Lung (tissue), 12 donors: Measurements from ENCODE around the gene CTNNBL1. TPM values are rescaled to one million over a fixed set of nuclear protein-coding genes. Genes with fewer than 3 reads are reported as not detected.

Experiments
- ATAC-seq: fragments of 200-7000 bp; cut with Tn5 transposase; one replicate; pipeline ENCODE4 v1.9.1; 2020; ENCODE audit warnings: moderate number of reproducible peaks; ENCODE audit not compliant: insufficient read depth, low FRiP score
- DNase-seq, 3 donors: peaks; one replicate each; pipeline ENCODE4 v3.0.0-alpha.2; 2013 to 2017
- H3K27ac ChIP-seq, 2 donors: one replicate each; pipeline ENCODE4 v1.5.1; 2013; ENCODE audit warnings: mild to moderate bottlenecking in 2 of 2, moderate library complexity in 2 of 2, control low read depth in 1 of 2, inconsistent platforms in 1 of 2, low read depth in 1 of 2, low read length in 1 of 2
- H3K27me3 ChIP-seq, 3 donors: one replicate each; pipeline ENCODE4 v1.5.1; 2013; ENCODE audit warnings: low read length in 2 of 3; ENCODE audit not compliant: control insufficient read depth in 3 of 3, insufficient read depth in 3 of 3
- H3K36me3 ChIP-seq, 4 donors: one replicate each; pipeline ENCODE4 v1.5.1; 2013; ENCODE audit warnings: low read length in 4 of 4, mild to moderate bottlenecking in 1 of 4, moderate library complexity in 1 of 4; ENCODE audit not compliant: control insufficient read depth in 4 of 4, insufficient read depth in 4 of 4
- H3K4me1 ChIP-seq, 5 donors: one replicate each; pipeline ENCODE4 v1.5.1; 2013; ENCODE audit warnings: low read length in 5 of 5, mild to moderate bottlenecking in 2 of 5, moderate library complexity in 1 of 5; ENCODE audit not compliant: control insufficient read depth in 5 of 5, insufficient read depth in 5 of 5
- H3K4me3 ChIP-seq: one replicate; pipeline ENCODE4 v1.5.1; 2013; ENCODE audit warnings: mild to moderate bottlenecking, control low read depth, moderate library complexity
- H3K9ac ChIP-seq, 2 donors: one replicate each; pipeline ENCODE4 v1.5.1; 2013; ENCODE audit warnings: low read length in 2 of 2, control low read depth in 1 of 2; ENCODE audit not compliant: insufficient read depth in 1 of 2
- H3K9me3 ChIP-seq, 4 donors: one replicate each; pipeline ENCODE4 v1.5.1; 2013; ENCODE audit warnings: low read length in 3 of 4, mild to moderate bottlenecking in 1 of 4, moderate library complexity in 1 of 4; ENCODE audit not compliant: control insufficient read depth in 4 of 4, insufficient read depth in 3 of 4
- CTCF ChIP-seq: IDR thresholded peaks from 2 replicates; pipeline ENCODE4 v1.5.1; 2012; ENCODE audit warnings: mild to moderate bottlenecking; ENCODE audit errors: control extremely low read depth, extremely low read depth
- WGBS, 2 donors: extraction: QIAGEN DNeasy Blood & Tissue Kit; methylation state at CpG; one replicate each; pipeline ENCODE4 v1.1.7; 2013; 5-methylcytosine and 5-hydroxymethylcytosine counted together
- polyA plus RNA-seq, 2 donors: library from polyadenylated mRNA; stranded (reverse); fragments of 200-250 nt; gene quantifications; one replicate each; pipeline ENCODE4 v1.2.1, GENCODE V29; 2013
- total RNA-seq, 2 donors: library from RNA; depleted of rRNA in 1 of 2; stranded (reverse); fragments of >200 nt in 1 of 2; gene quantifications; one replicate each; pipeline ENCODE4 v1.2.1, GENCODE V29; 2014 to 2021
- donor health status: control.
- donor health status: control.
- donor health status: Bipolar disorder and iron deficiency.
- donor health status: healthy.
- donor health status: DM: yes; HTN: yes; CAD: no.

CTNNBL1 gene
- total and polyA plus RNA-seq, 4 donors: 38.9 to 53.1 (median 49.2) TPM

- no peak overlapping the region for H3K9ac ChIP-seq
- H3K9me3 ChIP-seq: no peaks in the 10 kb centered on the region
- peaks cover 0 to 22% (median 8%) of the 10 kb centered on the region in 5 donors for H3K4me1 ChIP-seq
- peaks cover 2 to 45% (median 13%) of the 10 kb centered on the region in 4 donors for H3K36me3 ChIP-seq
- WGBS, 2 donors: 62 to 86% methylated on average over 3 of the region's 3 CpGs
- H3K27me3 ChIP-seq: no peaks in the 10 kb centered on the region
- DNase-seq: no peak
- no peak for TF ChIP-seq CTCF
- no peak overlapping the region for H3K27ac ChIP-seq
- no peak for ATAC-seq
- no peak overlapping the region for H3K4me3 ChIP-seq
Measured at GRCh38 chr20:37868851-37869333, 175.1 kb downstream of the CTNNBL1 start.

GRCh38 chr20:37869334-37869861, 175.6 kb downstream of the CTNNBL1 start:
- no peaks in the 10 kb centered on the region for H3K27me3 ChIP-seq
- peaks cover 0 to 18% (median 8%) of the 10 kb centered on the region in 5 donors for H3K4me1 ChIP-seq
- ATAC-seq: no peak
- peaks cover 2 to 47% (median 13%) of the 10 kb centered on the region in 4 donors for H3K36me3 ChIP-seq
- no peak overlapping the region for H3K9ac ChIP-seq
- no peak overlapping the region for H3K27ac ChIP-seq
- no peaks in the 10 kb centered on the region for H3K9me3 ChIP-seq
- DNase-seq: no peak
- 86 to 96% methylated on average over 6 of the region's 6 CpGs for WGBS, 2 donors
- no peak for TF ChIP-seq CTCF
- H3K4me3 ChIP-seq: no peak overlapping the region

- no peak overlapping the region for H3K4me3 ChIP-seq
- no peak overlapping the region for H3K9ac ChIP-seq
- no peaks in the 10 kb centered on the region for H3K27me3 ChIP-seq
- DNase-seq (no peak), ATAC-seq (no peak)
- WGBS, 2 donors: 84 to 90% methylated on average over 11 of the region's 11 CpGs
- peaks cover 0 to 9% (median 0%) of the 10 kb centered on the region in 5 donors for H3K4me1 ChIP-seq
- peaks cover 2 to 47% (median 13%) of the 10 kb centered on the region in 4 donors for H3K36me3 ChIP-seq
- H3K27ac ChIP-seq: no peak overlapping the region
- TF ChIP-seq CTCF: no peak
- H3K9me3 ChIP-seq: no peaks in the 10 kb centered on the region
Measured at GRCh38 chr20:37870294-37870693, 176.5 kb downstream of the CTNNBL1 start.

- H3K36me3 ChIP-seq: peaks cover 0 to 43% (median 13%) of the 10 kb centered on the region in 4 donors
- no peak for DNase-seq
- no peak overlapping the region for H3K27ac ChIP-seq
- 94 to 97% methylated on average over 13 of the region's 13 CpGs for WGBS, 2 donors
- peaks cover 0 to 2% (median 0%) of the 10 kb centered on the region in 5 donors for H3K4me1 ChIP-seq
- H3K4me3 ChIP-seq: no peak overlapping the region
- no peak overlapping the region for H3K9ac ChIP-seq
- no peak for TF ChIP-seq CTCF
- no peaks in the 10 kb centered on the region for H3K9me3 ChIP-seq
- H3K27me3 ChIP-seq: no peaks in the 10 kb centered on the region
- ATAC-seq: no peak
Measured at GRCh38 chr20:37871751-37872150, 177.9 kb downstream of the CTNNBL1 start.
